ELF-1 (cell line): ENCODE measurements around the gene PVALEF.

ENCODE experiments used
- DNase-seq: peaks from one replicate; pipeline ENCODE4 v3.0.0-alpha.2; 2016; ENCODE audit warnings: low read depth, low spot score

The PVALEF gene

GRCh38 chr17:81128774-81129173 lies 36.5 kb upstream of the PVALEF start:
- DNase-seq = no peak

- DNase-seq = no peak
Observed at GRCh38 chr17:81129289-81129688, 36.0 kb upstream of the PVALEF start.

- no peak for DNase-seq
Observed at GRCh38 chr17:81129711-81130367, 35.5 kb upstream of the PVALEF start.

GRCh38 chr17:81130385-81131361 lies 34.6 kb upstream of the PVALEF start:
- no peak for DNase-seq

GRCh38 chr17:81131486-81132196 lies 33.7 kb upstream of the PVALEF start:
- no peak for DNase-seq

- no peak for DNase-seq
Observed at GRCh38 chr17:81132197-81132540, 33.1 kb upstream of the PVALEF start.

GRCh38 chr17:81132770-81133723 lies 32.3 kb upstream of the PVALEF start:
- DNase-seq = no peak

- no peak for DNase-seq
Observed at GRCh38 chr17:81134064-81134781, 31.1 kb upstream of the PVALEF start.

GRCh38 chr17:81135505-81136278 lies 29.6 kb upstream of the PVALEF start:
- no peak for DNase-seq

GRCh38 chr17:81136366-81136765 lies 28.9 kb upstream of the PVALEF start:
- no peak for DNase-seq

GRCh38 chr17:81137248-81137647 lies 28.1 kb upstream of the PVALEF start:
- no peak for DNase-seq

- no peak for DNase-seq
Observed at GRCh38 chr17:81138083-81138482, 27.2 kb upstream of the PVALEF start.

- no peak for DNase-seq
Observed at GRCh38 chr17:81138500-81138899, 26.8 kb upstream of the PVALEF start.

GRCh38 chr17:81139428-81139827 lies 25.9 kb upstream of the PVALEF start:
- DNase-seq = no peak

GRCh38 chr17:81140018-81140417 lies 25.3 kb upstream of the PVALEF start:
- DNase-seq = no peak

- DNase-seq = no peak
Observed at GRCh38 chr17:81140695-81141094, 24.6 kb upstream of the PVALEF start.

GRCh38 chr17:81142301-81143199 lies 22.8 kb upstream of the PVALEF start:
- peak; percentile 72 for DNase-seq

GRCh38 chr17:81143200-81143527 lies 22.1 kb upstream of the PVALEF start:
- no peak for DNase-seq
